GM18870 (cell line): ENCODE results near the gene ARID3B.
A peak's percentile ranks its signal among the peaks of the same experiment; 100 is the strongest.
"Not testable (repeated sequence)": the region's sequence is repeated elsewhere in the genome, so short reads cannot be mapped to it uniquely, and the experiment has no call there.

Source experiments
- ATAC-seq: cut with Tn5 transposase; IDR thresholded peaks from one replicate; pipeline ENCODE4 v1.9.1; 2021; ENCODE audit warnings: moderate library complexity; ENCODE audit not compliant: unreplicated experiment

The ARID3B gene

DNA sequence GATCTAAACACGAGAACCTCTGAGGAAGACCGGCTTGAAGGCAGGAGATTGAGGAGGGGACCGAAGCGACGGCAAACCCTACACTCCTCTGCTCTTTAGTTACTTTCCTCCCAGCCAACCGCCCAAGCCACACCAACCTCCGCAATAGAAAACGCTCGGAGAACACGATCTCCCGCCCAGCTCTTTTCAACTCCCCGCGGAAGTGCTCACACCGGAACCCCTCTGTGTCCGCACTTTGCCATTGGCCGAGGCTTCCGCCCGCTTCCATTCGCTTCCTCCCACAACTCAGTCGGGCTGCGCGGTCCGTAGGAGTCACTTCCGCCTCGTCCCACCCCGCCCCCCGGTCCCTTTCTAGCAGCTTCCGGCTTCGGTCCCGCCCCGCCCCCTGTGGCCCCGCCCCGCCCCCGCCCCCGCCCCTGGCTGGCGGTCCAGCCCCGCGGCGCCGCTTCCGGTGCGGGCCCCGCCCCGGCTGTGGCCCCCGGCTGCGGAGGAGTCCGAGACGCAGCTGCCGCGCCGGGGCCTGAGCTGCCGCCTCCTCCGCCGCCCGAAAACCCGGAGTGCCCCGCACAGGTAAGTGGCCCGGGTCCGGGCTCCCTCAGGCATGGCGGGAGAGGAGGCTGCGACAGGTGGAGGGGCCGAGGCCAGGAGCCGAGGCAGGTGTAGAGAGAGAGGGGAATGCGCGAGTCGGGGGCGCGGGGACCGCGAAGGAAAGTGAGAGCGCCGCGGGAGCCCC lies at the start of gene ARID3B:
ARID3B (plus strand) TSS at position 460 of the 733 bp plus-strand sequence. CDS start 2,717 bp downstream, outside the sequence.
- peak; percentile 70 for ATAC-seq

DNA sequence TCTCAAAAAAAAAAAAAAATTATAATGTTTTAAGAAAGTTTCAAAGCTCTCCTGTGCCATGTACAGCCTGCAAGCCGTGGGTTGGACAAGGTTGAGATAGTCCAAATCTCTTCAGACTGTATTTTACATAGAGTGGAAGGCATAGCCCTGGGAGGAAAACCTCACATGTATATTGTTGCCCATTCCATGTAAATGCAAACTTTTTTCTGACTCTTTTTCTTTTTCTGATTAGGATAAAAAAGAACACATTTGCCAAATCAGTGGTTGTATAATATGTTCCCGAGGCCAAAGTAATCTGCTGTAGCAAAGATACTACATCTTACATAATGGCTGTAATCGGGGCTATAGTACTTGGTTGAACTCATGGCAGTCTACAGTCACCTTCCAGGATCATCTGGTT lies 44.4 kb upstream of the ARID3B start:
- no peak for ATAC-seq

- ATAC-seq: no peak
These were observed 43.4 kb upstream of the ARID3B start for GRCh38 chr15:74497584-74497983.

DNA sequence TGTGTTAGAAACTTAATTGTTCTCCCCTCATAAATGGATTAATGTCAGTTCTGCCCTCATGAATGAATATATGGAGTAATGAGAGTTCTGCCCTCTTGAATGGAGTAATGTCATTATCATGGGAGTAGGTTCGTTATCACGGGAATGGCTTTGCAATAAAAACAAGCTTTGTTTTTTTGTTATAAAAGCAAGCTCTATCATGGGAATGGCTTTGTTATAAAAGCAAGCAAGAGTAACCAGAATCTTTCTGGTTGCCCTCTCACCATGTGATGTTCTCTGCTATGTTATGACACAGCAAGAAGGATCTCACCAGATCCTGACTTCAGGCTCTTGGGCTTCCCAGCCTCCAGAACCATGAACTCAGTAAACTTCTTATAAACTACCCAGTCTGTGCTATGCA lies 41.7 kb upstream of the ARID3B start:
- ATAC-seq: no peak

DNA sequence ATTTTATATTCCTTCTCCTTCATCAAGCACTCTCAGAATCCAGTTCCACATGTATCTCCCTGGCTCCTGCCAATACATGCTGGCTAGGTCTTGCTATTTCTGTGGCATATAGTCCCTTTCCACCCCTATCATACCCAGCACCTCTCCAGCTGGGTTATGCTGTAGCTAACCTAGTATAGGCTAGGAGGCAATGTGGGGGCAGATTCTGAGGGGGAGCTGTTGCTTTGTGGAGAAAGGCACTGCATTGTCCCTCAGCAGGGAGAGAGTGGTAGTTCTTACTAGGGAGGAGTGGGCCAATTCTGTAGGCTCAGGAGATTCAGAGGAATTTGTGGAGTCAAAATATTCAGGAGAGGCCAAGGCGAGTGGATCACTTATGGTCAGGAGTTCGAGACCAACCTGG lies 40.6 kb upstream of the ARID3B start:
- no peak for ATAC-seq

GRCh38 chr15:74502301-74502700 lies 38.7 kb upstream of the ARID3B start:
- ATAC-seq: no peak

GRCh38 chr15:74504418-74504817 lies 36.6 kb upstream of the ARID3B start:
- ATAC-seq: no peak

DNA sequence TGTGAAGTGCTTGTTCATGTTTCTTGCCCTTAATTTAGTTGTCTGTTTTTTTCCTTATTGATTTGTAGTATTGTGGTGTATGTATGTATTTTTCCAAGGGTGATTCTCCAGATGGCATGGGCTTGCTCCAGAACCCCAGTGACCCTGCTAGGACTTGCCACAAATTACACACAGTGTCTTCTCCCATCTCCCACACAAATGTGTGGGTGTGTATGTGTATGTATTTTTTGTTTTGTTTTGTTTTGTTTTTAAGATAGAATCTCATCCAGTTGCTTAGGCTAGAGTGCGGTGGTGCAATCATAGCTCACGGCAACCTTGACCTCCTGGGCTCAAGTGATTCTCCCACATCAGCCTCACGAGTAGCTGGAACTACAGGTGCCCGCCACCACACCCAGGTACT lies 36.2 kb upstream of the ARID3B start:
- ATAC-seq: no peak

DNA sequence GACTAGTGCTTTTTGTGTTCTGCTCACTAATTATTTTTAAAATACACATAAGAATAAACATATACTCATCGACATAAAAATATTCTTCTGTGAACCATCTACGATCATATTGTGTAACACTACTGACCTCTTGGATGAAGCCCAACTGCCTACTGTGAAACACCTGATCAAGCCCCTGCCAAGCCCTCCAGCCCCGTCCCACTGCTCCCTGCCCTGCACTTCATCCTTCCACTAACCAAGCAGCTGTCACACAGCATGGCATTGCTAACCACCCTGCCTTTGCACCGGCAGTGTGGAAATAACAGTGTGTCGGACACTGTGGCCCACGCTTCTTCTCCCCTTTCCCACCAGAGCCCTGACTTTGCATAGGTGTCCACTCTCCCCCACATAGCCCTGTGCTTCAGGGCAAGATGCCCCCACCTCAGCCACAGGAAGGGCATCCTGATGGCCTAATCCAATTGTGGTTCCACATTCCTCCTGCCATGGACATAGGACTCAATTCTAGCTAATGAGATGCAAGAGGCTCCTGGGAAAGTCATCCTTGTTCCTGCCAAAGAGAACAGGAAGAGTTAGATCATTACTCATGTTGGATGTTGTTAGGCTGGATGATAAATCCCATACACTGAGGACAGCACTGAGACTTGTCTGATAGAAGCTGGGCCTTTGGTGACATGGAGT lies 35.0 kb upstream of the ARID3B start:
- ATAC-seq: no peak

DNA sequence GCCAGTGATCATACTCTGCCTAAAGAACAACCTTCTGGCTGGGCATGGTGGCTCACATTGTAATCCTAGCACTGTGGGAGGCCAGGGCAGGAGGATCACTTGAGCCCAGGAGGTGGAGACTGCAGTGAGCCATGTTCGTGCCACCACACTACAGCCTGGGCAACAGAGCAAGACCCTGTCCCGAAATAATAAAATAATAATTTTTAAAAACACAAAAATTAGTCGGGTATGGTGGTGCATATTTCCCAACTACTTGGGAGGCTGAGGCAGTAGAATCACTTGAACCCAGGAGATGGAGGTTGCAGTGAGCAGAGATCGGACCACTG lies 34.5 kb upstream of the ARID3B start:
- no peak for ATAC-seq

DNA sequence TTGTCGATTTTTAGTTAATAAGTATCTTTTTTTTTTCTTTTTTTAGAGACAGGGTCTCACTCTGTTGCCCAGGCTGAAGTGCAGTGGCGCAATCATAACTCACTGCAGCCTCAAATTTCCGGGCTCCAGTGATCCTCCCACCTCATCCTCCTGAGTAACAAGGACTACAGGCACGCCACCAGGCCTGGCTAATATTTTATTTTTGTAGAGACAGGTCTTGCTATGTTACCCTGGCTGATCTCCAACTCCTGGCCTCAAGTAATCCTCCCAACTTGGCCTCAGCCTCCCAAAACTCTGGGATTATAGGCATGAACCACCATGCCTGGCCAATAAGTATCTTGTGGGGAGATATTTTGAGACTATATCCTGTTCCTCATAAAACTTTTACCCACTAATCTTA lies 29.4 kb upstream of the ARID3B start:
- ATAC-seq: peak; percentile 60

DNA sequence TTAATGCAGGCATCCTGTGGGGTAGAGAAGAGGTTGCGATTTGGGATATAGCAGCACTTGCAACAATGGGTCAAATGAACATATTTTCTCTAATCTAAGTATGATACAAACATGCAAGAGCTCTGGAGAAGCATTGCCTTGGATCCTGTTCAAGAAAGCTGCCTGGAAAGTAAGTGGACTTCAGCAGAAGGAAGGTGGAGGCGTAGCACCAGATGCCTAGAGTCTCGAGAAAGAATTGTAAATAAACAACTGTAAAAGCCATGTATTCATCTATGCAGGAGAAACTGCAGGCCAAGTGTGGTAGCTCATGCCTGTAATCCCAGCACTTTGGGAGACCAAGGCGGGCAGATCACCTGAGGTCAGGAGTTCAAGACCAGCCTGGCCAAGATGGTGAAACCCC lies 27.0 kb upstream of the ARID3B start:
- ATAC-seq: not testable (repeated sequence)

DNA sequence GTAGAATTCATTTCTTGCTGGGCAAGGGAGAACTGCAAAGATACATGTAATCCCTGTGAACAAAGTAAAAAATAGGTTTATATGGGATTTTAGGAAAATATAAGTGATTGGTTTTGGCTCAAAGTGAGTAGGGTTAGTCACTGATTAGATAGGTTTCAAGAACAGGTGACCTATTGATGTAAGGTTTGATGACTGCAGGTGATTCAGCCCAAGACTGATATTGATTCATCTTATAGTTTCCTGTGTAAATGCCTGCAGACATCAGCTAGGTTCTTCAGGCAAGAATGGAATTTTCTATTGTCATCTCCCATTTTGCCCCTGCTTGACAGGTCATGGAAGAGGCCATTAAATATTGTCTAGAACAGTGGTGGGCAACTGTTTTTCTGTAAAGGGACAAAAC lies 23.9 kb upstream of the ARID3B start:
- ATAC-seq: no peak

DNA sequence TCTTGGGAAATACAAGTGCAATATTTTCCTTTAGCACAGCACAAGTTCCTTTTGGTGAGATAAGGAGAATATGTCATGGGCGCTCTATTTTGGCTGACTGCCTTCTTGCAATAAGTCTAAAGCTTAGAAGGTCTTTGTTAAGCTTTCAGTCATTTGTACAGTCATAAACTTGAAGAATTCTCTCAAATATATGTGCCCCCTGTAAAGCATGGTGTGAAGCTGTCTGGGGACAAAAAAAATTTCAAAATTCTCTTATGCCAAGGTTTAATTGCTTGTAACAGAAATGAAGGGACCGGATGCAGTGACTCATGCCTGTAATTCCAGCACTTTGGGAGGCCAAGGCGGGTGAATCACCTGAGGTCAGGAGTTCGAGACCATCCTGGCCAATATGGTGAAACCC lies 21.7 kb upstream of the ARID3B start:
- no peak for ATAC-seq

DNA sequence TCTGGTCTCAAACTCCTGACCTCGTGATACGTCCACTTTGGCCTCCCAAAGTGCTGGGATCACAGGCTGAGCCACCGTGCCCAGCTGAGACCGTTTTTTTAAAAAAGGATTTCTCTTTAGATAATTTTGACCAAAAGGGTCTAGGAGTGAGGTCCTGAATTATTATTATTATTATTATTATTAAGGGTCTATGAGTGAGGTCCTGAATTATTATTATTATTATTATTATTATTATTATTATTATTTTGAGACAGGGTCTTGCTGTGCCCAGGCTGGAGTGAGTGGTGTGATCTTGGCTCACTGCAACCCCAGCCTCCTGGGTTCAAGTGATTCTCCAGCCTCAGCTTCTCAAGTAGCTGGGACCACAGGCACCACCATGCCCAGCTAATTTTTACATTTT lies 20.6 kb upstream of the ARID3B start:
- ATAC-seq: no peak

DNA sequence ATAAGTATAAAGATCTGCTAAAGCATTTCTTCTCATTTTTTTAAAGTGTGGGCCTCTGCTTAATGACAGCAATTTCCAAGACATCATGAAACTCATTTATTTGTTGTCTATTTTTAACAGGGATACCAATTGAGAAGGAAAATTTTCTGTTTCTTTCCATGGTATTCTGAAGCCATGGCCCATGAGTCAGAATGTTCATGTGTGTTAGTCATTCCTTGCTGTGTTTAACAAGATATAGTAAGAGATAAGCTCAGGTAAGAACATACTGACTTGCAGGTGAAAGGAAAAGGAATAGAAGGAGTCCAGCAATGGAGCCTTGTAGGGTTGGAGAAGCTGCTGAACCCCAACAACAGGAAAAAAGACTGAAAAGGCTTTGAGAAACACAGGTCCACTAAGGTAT lies 17.0 kb upstream of the ARID3B start:
- no peak for ATAC-seq

- ATAC-seq: no peak
These were observed 15.7 kb upstream of the ARID3B start for GRCh38 chr15:74525309-74525708.

GRCh38 chr15:74525945-74526344 lies 15.1 kb upstream of the ARID3B start:
- no peak for ATAC-seq

- ATAC-seq: no peak
These were observed 12.1 kb upstream of the ARID3B start for GRCh38 chr15:74528876-74529275.

DNA sequence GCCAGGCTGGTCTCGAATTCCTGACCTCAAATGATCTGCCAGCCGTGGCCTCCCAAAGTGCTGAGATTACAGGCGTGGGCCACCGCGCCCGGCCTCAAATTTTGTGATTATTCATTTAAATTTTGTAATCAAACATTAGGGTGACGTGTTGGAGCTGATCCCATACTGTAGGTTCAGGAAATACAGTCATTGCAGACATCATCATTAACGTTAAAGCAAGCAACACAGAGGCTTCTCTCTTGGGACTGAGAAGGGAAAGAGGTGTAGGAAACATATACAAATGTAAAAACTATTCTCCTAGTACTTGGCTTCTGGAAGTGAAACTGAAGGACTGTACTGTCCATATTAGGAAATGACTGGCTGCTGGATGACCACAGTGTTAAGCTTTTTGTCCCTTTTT lies 11.1 kb upstream of the ARID3B start:
- ATAC-seq: no peak

GRCh38 chr15:74530771-74531143 lies 10.3 kb upstream of the ARID3B start:
- no peak for ATAC-seq

DNA sequence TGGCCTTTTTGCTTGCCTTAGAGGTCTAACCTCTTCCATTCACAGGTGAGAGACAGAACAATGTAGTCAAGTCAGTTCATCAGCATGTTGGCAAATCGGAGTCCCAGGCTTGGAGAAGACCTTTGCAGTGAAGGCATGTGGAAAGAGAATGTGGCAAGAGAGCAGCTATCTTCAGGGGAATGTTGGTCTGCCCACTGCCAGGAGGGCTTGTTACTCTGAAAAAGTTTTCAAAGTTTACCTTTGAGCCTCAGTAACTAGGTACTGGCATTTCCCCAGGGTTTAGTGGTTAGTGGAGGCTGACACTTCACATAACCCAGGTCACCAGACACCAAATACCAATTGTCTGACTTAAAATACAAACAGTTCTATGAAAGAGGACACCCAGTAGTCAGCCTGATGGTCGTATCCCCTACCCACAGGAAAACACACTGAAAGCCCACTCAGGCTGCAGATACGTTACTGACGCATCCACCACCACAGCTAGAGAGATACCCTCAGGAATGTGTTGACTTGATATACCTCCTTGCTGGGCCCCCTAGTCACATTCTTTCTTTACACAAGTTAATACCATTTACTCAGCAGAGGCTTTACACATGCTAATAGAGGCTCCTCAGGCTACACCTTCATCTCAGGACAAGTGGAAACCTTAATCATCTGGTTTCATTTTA lies 9.7 kb upstream of the ARID3B start:
- no peak for ATAC-seq
